ENCODE results near the gene FGGY. TPM values are rescaled to one million over a fixed set of nuclear protein-coding genes. Genes with fewer than 3 reads are reported as not detected.

Gene FGGY
- total and polyA plus RNA-seq, 2 donors (not counting 3 experiments of a cell fraction or from before 2014, with no cell fraction given): 5.6 to 6.4 TPM

DNA sequence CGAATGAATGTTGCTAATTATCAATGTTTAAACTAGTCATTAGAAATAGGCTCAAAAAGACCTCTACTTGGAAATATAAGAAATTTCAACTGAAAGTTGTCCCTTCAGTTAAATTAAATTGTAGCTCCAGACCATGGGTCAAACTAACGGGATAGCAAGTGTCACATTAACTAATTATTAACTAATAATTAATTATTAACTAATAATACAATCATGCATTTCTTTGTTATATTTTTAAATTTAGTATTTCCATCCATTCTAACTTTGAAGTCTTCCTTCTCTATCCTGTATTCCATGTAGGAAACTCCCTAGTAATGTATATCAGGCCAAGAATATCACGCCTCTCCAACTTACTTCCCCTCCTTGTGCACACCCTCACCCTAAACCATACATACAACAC lies 474.5 kb downstream of the FGGY start:
- POLR2A ChIA-PET: no interaction called here

DNA sequence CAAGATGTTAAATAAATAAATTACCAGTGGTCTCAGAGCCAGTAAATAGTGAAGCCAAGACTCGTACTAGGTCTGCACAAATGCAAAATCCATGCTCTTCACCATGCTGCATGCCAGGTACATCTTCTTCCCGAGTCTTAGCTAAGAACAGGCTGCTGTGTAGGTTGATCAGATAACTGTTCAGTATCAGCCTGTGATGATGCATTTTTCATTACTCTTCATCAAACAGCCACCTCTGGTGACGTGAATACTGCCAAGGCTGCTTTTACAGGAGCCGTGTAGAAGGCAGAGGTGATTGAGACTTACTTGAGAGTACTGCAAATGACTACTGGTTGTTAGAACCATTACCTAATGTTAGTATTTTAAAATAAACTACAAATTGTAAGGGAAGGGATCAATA lies 478.6 kb downstream of the FGGY start:
- Histone ChIP-seq H3K9me3 (replicated peaks; ENCODE audit: control insufficient read depth, insufficient read depth, low read length) (no peaks in the 10 kb centered on the region), H3K27me3 (ENCODE audit: control insufficient read depth in 2 of 2, insufficient read depth in 2 of 2, low read length in 2 of 2) (no peaks in the 10 kb centered on the region), H3K27ac (ENCODE audit: insufficient read depth, low read depth, low read length) (no peak overlapping the region), H3K36me3 (ENCODE audit: control insufficient read depth in 2 of 2, extremely low read depth in 1 of 2, insufficient read depth in 2 of 2, low read length in 2 of 2) (no peaks in the 10 kb centered on the region), H3K4me1 (ENCODE audit: control insufficient read depth, extremely low read depth, insufficient read depth, low read length) (peaks cover 16% of the 10 kb centered on the region), H3K4me3 (replicated peaks in 1 of 3; ENCODE audit: insufficient read depth in 1 of 3, low read depth in 1 of 3, low read length in 3 of 3) (no peak overlapping the region), H3K9ac (replicated peaks; ENCODE audit: extremely low read depth, insufficient read depth, low read length) (no peak overlapping the region), H4K20me1 (replicated peaks; ENCODE audit: control insufficient read depth, extremely low read depth, insufficient read depth, low read length) (no peaks in the 10 kb centered on the region), H3K4me2 (ENCODE audit: insufficient read depth, low read length) (no peak overlapping the region), H2AFZ (ENCODE audit: low read depth, low read length) (no peak overlapping the region), H3K79me2 (ENCODE audit: control insufficient read depth, insufficient read depth, low read length) (no peaks in the 10 kb centered on the region), H3K9me1 (replicated peaks; ENCODE audit: control insufficient read depth, extremely low read depth, insufficient read depth, low read length) (no peaks in the 10 kb centered on the region)
- dilution Hi-C loops (cut with MboI; ENCODE audit: extremely low pct_ligation_motif_present, low sequenced_read_pairs) (no loop called here), intact Hi-C loops (cut with micrococcal nuclease) (no loop called here)
- ChIA-PET CTCF (interaction anchor here (1.5 to 2.3 kb wide), 2 partner anchors 9 to 172 kb away, joined by 3 to 17 read pairs; no protein-coding TSS in a partner anchor), POLR2A (interaction anchor here (0.5 kb wide), 1 partner anchor 990 kb away, joined by 9 read pairs; no protein-coding TSS in a partner anchor)
- no TSS peak for BruUV-seq (replicated peaks)
- no peak for FAIRE-seq
- TF ChIP-seq, protein P1, sequence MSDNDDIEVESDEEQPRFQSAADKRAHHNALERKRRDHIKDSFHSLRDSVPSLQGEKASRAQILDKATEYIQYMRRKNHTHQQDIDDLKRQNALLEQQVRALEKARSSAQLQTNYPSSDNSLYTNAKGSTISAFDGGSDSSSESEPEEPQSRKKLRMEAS (IDR thresholded peaks at IDR 0.05; ENCODE audit: insufficient read depth, insufficient read length): no peak
- no peak for TF ChIP-seq CTCF (IDR thresholded peaks at IDR 0.05; ENCODE audit: extremely low read depth in 1 of 2, insufficient read depth in 1 of 2, low read depth in 1 of 2, low read length in 2 of 2)
- TF ChIP-seq GATA2 (IDR thresholded peaks at IDR 0.05; ENCODE audit: insufficient read depth, insufficient read length, low read depth, low read length): no peak
- no peak for DNase-seq (ENCODE audit: low read depth, low spot score)

More for the DNA sequence above, 474.5 kb downstream of the FGGY start:
- H4K20me1 ChIP-seq (replicated peaks; ENCODE audit: control insufficient read depth, extremely low read depth, insufficient read depth, low read length): no peaks in the 10 kb centered on the region
- H3K9me1 ChIP-seq (replicated peaks; ENCODE audit: control insufficient read depth, extremely low read depth, insufficient read depth, low read length): no peaks in the 10 kb centered on the region
- no peaks in the 10 kb centered on the region for H3K27me3 ChIP-seq (ENCODE audit: control insufficient read depth in 2 of 2, insufficient read depth in 2 of 2, low read length in 2 of 2)
- DNase-seq (ENCODE audit: low read depth, low spot score) (no peak), FAIRE-seq (no peak)
- no peak overlapping the region for H3K9ac ChIP-seq (replicated peaks; ENCODE audit: extremely low read depth, insufficient read depth, low read length)
- H3K4me1 ChIP-seq (ENCODE audit: control insufficient read depth, extremely low read depth, insufficient read depth, low read length): peaks cover 17% of the 10 kb centered on the region
- H3K79me2 ChIP-seq (ENCODE audit: control insufficient read depth, insufficient read depth, low read length): no peaks in the 10 kb centered on the region
- intact Hi-C loops (cut with micrococcal nuclease): no loop called here
- H3K9me3 ChIP-seq (replicated peaks; ENCODE audit: control insufficient read depth, insufficient read depth, low read length): no peaks in the 10 kb centered on the region
- H3K27ac ChIP-seq (ENCODE audit: insufficient read depth, low read depth, low read length): no peak overlapping the region
- no TSS peak for BruUV-seq (replicated peaks)
- no peak overlapping the region for H3K4me3 ChIP-seq (replicated peaks in 1 of 3; ENCODE audit: insufficient read depth in 1 of 3, low read depth in 1 of 3, low read length in 3 of 3)
- no peaks in the 10 kb centered on the region for H3K36me3 ChIP-seq (ENCODE audit: control insufficient read depth in 2 of 2, extremely low read depth in 1 of 2, insufficient read depth in 2 of 2, low read length in 2 of 2)
- no peak for TF ChIP-seq POLR2AphosphoS5 (IDR thresholded peaks at IDR 0.05; ENCODE audit: insufficient read depth, low read depth, low read length)
- H2AFZ ChIP-seq (ENCODE audit: low read depth, low read length): no peak overlapping the region
- no peak overlapping the region for H3K4me2 ChIP-seq (ENCODE audit: insufficient read depth, low read length)
- dilution Hi-C loops (cut with MboI; ENCODE audit: extremely low pct_ligation_motif_present, low sequenced_read_pairs): no loop called here
- CTCF ChIA-PET: interaction anchor here (1.2 kb wide), 1 partner anchor 72 kb away, joined by 3 read pairs; no protein-coding TSS in a partner anchor

Measured in endothelial cell of umbilical vein (primary cell).